Measurements from ENCODE around the gene VTA1.
"Not testable (repeated sequence)": the region's sequence is repeated elsewhere in the genome, so short reads cannot be mapped to it uniquely, and the experiment has no call there.

VTA1 gene

DNA sequence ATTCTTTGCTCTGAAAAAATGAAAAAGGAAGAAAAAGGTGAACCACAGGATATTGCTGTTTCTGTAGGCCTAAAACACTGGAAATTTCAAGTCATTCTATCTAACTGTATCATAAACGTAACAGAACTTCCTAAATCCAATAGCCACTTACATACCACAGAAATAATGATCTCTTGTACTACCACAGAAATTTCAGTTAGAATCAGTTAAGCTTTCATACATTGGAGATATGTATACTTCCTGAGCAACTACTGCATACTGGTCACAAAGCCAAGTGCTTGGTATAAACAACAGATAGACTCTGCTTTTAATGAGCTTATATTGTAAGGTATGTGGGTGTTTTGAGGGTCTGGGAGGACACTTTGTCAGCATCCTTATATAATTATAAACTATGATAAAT is 38.6 kb downstream of the VTA1 start:
- TF ChIP-seq ZFX (IDR thresholded peaks at IDR 0.05; ENCODE audit: borderline replicate concordance): no peak
- TF ChIP-seq, protein P1, sequence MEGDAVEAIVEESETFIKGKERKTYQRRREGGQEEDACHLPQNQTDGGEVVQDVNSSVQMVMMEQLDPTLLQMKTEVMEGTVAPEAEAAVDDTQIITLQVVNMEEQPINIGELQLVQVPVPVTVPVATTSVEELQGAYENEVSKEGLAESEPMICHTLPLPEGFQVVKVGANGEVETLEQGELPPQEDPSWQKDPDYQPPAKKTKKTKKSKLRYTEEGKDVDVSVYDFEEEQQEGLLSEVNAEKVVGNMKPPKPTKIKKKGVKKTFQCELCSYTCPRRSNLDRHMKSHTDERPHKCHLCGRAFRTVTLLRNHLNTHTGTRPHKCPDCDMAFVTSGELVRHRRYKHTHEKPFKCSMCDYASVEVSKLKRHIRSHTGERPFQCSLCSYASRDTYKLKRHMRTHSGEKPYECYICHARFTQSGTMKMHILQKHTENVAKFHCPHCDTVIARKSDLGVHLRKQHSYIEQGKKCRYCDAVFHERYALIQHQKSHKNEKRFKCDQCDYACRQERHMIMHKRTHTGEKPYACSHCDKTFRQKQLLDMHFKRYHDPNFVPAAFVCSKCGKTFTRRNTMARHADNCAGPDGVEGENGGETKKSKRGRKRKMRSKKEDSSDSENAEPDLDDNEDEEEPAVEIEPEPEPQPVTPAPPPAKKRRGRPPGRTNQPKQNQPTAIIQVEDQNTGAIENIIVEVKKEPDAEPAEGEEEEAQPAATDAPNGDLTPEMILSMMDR (IDR thresholded peaks at IDR 0.05): no peak

DNA sequence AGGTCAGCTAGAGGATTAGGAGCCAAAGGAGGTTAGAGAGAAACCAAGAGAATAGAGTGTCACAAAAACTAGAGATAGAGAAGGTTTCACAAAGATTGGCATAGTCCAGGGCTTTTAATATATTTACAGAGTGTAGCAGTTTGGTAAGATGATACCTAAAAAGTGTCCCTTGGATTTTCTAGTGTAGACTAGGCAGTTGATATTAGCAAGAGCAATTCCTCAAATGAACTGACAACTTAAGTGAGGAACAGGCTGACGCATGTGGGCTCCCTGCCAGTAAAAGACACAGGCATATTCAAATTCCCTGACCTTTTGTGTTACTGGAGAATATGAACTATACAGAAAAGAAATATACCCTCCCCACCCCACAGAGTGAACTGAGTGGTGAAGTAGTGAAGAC is 40.1 kb downstream of the VTA1 start:
- TF ChIP-seq, protein P1 (IDR thresholded peaks at IDR 0.05): no peak
- TF ChIP-seq ZFX (IDR thresholded peaks at IDR 0.05; ENCODE audit: borderline replicate concordance): no peak

More for the DNA sequence above, 38.6 kb downstream of the VTA1 start:
- no peak overlapping the region for H3K27ac ChIP-seq

DNA sequence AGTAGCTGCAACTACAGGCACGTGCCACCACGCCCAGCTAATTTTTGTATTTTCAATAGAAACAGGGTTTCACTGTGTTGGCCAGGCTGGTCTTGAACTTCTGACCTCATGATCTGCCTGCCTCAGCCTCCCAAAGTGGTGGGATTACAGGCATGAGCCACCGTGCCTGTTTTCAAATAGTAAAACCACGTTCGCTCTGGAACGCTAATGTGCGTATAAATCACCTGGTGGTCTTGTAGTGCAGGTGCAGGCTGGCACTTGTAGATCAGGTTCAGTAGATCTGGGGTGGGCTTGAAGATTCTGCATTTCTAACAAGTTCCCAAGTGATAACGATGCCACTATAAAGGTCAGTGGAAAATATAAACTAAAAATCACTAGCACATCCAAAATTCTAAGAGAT is 41.3 kb downstream of the VTA1 start:
- TF ChIP-seq, protein P1 (IDR thresholded peaks at IDR 0.05): 0 out of 2 replicates have a peak, but pooled peaks have one; percentile 5

More for the DNA sequence above, 40.1 kb downstream of the VTA1 start:
- no peak overlapping the region for H3K27ac ChIP-seq

DNA sequence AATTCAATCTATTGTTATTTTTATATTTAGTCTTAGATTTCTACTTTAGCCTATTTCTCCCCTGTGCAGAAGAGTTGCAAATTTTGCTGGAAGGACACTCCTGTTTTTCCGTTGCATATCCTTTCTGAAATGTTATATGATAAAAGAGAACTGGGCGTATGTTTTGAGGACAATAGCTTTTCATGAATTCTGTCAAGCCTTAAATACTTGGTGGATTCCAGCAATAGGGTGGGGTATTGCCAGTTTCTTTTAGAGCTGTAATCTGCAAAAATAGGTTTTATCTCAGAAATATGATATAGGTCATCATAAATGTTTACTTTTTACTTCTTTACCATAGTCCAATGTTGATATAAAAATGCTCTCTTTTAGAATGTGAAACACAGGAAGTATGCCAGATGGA is 42.0 kb downstream of the VTA1 start:
- no peak for TF ChIP-seq ZFX (IDR thresholded peaks at IDR 0.05; ENCODE audit: borderline replicate concordance)
- TF ChIP-seq, protein P1 (IDR thresholded peaks at IDR 0.05): no peak
- no peak overlapping the region for H3K27ac ChIP-seq

More for the DNA sequence above, 41.3 kb downstream of the VTA1 start:
- not testable (repeated sequence) for H3K27ac ChIP-seq

DNA sequence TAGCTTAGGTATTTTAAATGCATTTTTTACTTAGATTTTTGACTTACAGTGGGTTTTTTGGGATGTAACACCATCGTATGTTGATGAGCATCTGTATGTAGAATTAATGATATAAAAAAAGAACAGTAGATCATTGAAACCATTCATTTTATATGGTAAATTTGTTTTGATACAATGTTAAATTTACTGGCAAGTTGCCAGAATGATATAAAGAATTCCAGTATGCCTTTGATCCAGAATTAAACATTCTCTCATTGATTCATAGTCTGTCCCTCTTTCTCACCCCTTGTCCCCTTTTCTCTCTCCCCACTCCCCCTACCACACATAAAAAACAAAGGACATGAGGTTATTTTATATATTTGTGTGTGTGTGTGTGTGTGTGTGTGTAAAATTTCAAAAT is 45.3 kb downstream of the VTA1 start:
- no peak overlapping the region for H3K27ac ChIP-seq
- TF ChIP-seq ZFX (IDR thresholded peaks at IDR 0.05; ENCODE audit: borderline replicate concordance): no peak
- TF ChIP-seq, protein P1 (IDR thresholded peaks at IDR 0.05): no peak

DNA sequence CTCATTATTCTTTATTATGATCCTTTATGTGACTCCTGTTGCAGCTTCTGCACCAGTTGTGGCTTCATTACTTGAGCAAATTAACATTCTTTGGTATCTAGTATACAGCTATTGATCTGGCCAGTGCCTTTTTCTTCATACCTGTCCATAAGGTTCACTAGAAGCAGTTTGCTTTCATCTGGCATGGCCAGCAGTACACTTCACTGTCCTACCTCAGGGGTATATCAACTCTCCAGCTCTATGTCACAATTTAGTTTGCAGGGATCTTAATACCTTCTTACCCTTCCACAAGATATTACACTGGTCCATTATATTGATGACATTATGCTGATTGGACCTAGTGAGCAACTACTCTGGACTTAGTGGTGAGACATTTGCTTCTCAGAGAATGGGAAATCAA is 46.6 kb downstream of the VTA1 start:
- no peak overlapping the region for H3K27ac ChIP-seq
- TF ChIP-seq, protein P1 (IDR thresholded peaks at IDR 0.05): no peak
- TF ChIP-seq ZFX (IDR thresholded peaks at IDR 0.05; ENCODE audit: borderline replicate concordance): no peak

DNA sequence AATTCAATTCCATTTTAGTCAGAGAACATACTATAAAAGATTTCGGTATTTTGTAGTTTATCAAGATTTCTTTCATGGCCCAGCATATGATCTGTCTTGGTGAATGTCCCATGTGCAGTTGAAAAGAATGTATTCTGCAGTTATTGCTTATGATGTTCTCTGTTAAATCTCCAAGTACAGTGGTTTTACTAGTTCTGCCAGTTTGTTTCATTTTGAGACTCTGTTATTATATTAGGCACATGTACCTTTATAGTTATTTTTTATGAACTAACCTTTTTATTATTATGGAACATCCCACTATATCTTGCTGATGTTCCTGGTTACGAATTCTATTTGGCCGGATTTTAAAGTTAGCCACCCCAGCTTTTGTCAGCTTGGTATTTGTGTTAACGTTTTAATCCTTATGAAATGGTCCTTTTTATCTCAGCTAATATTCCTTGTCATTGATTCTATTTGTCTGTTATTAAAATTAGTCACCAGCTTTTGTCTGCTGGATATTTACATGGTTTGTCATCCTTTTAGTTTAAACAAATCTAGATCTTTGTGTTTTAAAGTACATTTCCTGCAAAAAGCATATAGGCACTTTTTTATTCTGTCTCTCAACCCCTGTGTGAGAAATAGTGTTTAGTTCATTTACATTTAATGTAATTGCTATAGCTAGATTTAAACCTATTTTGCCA is 48.9 kb downstream of the VTA1 start:
- TF ChIP-seq ZFX (IDR thresholded peaks at IDR 0.05; ENCODE audit: borderline replicate concordance): no peak
- TF ChIP-seq, protein P1 (IDR thresholded peaks at IDR 0.05): no peak
- H3K27ac ChIP-seq: no peak overlapping the region

Measured in 22Rv1 (cell line).